Measurements from ENCODE around the gene GPRC5A.

DNA sequence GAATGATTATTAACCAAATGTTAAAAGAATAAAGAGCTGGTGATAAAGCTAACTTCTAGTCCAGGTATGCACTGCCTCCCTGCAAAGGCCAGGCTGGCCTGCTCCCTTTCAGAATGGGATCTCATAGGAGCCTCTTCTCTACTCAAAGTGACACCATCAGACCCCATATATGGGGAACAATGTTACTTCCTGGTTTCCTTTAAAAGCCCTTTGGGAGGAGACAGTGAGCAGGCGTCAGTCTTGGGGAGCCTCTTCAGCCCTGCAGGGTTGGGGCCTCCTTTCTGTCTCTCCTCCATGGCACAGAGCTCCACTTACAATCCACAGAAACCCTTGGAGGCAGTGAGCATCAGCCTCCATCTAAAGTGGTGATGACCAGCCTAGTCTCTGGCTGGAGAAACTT lies 17.3 kb upstream of the GPRC5A start:
- no peak for TF ChIP-seq POLR2A (IDR thresholded peaks at IDR 0.05)
- TF ChIP-seq, protein P1, sequence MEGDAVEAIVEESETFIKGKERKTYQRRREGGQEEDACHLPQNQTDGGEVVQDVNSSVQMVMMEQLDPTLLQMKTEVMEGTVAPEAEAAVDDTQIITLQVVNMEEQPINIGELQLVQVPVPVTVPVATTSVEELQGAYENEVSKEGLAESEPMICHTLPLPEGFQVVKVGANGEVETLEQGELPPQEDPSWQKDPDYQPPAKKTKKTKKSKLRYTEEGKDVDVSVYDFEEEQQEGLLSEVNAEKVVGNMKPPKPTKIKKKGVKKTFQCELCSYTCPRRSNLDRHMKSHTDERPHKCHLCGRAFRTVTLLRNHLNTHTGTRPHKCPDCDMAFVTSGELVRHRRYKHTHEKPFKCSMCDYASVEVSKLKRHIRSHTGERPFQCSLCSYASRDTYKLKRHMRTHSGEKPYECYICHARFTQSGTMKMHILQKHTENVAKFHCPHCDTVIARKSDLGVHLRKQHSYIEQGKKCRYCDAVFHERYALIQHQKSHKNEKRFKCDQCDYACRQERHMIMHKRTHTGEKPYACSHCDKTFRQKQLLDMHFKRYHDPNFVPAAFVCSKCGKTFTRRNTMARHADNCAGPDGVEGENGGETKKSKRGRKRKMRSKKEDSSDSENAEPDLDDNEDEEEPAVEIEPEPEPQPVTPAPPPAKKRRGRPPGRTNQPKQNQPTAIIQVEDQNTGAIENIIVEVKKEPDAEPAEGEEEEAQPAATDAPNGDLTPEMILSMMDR (IDR thresholded peaks at IDR 0.05) = no peak
